GM18502 (cell line): ENCODE measurements around the gene ERC2.
A peak's percentile ranks its signal among the peaks of the same experiment; 100 is the strongest.
"Not testable (repeated sequence)": the region's sequence is repeated elsewhere in the genome, so short reads cannot be mapped to it uniquely, and the experiment has no call there.

Experiments
- ATAC-seq: cut with Tn5 transposase; IDR thresholded peaks from one replicate; pipeline ENCODE4 v1.9.1; 2021; ENCODE audit warnings: mild to moderate bottlenecking; ENCODE audit not compliant: unreplicated experiment, poor library complexity

ERC2 gene

DNA sequence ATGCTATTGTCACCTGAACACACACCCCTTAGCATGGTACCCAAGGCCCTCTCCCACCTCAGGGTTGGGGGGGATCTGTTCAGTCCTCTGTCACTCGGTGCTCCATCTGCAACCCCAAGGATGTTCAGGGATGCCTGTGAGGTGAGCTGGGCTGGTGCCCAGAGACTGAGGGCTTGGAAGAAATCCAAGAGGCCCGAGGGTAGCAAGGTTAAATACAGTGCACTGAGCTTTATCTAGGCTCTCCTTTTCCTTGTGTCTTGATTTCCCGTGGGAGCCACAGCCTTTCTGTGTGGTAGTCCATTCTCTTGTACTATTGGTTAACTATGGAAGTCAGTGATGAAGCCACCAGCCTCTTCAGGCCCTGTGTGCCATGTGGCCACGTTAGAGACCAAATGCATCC, 962.5 kb downstream of the ERC2 start:
- ATAC-seq: no peak

GRCh38 chr3:55505102-55505501, 963.2 kb downstream of the ERC2 start:
- ATAC-seq: not testable (repeated sequence)

GRCh38 chr3:55501905-55502304, 966.4 kb downstream of the ERC2 start:
- ATAC-seq: no peak

DNA sequence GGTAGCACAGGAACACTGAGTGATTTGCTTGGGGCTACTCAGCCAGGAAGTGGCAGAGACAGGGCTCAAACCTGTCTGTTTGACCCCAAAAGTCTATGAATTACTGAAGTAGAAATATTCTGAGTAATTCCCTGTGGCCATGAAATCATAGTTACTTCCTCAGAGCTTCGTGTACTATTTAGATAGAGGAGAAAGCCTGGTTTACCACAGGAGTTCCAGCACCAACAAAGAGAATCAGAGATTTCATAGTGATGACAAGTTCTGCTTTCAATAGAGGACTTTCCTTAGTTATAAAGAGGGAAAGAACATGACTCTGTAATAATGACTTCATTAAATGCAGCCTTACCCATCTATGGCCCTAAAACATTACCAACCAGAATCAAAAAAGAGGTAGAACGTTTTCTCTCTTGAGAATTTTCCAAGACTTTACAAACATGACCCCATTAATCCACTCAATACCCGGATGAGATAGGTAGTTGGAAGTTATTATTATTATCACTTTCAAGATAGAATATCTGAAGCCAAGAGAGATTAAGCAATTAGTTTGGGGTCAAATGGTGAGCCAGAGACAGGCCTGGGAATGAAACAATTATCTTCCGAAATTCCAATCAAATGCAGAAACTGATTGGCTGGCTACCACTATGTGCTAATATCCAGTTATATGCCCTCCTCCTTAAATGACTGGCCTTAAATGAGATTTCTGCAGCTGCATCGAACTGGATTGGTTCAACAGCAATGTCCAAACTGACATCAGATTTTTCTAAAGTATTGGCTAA, 967.5 kb downstream of the ERC2 start:
- no peak for ATAC-seq

DNA sequence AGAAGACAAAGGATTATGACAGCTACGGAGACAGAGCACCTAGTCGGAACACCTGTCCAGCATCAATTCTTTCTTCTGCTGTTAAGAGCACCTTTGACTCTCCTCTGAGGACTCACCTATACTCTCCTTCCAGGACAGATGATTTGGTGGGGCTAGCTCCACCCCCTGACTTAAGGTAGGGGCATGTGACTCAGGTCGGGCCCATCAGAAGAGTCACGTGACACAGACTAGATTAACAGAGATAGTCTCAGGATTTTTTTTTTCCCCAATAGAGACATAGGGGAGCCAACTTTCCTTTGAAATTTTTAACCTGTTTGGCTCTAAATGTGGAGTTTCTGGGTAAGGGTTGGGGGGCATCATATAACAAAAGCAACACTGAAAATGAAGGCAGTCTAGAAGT, 969.7 kb downstream of the ERC2 start:
- no peak for ATAC-seq

DNA sequence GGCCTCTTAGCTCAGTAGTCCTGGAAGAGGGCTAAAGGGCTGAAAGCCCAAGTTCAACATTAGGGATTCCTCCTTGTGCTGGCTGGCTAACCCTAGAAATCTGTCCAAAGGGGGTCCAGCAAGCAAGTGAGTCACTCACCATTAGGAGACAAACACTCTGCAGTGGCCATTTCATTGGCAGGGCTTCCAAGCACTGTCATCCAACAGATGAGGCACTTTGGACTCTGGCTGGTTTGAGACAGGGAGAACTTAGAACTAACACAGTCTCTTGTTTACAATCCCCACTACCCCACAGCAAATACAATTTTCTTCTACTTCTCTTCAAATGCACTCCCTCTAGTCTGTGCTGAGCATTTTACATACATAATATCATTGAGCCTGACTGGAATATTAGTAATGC, 971.0 kb downstream of the ERC2 start:
- ATAC-seq: no peak

DNA sequence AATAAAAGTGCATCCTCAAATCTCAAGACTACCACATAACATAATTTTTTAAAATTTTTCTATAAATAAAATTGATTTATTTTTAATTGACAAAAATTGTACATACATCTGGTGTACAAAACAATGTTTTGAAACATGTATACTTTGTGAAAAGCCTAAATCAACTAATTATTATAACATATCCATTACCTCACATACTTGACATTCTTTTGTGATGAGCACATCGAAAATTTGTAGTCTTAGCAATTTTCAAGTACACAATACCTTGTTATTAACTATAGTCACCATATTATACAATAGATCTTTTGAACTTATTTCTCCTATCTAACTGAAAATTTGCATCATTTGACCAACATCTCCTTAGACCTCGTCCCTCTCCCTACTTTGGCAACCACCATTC, 973.3 kb downstream of the ERC2 start:
- ATAC-seq: no peak

DNA sequence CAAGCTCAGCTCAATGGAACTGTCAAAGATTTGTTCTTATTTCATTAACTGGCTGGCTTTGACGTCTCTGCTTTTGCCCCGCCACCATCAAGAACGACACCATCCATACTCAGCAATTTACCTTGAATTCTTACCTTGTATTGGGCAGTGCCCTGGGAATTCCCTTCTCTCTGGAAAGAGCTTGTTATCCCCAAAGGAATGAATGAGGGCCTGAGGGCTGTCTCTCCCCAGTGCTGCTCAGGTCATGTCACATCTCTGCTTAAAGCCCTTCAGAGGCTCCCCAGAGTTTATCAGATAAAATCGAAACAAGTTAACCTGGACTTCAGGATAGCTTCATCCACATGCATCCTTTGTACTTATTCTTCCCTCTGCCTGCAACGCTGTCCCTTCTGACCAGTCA, 975.3 kb downstream of the ERC2 start:
- no peak for ATAC-seq

DNA sequence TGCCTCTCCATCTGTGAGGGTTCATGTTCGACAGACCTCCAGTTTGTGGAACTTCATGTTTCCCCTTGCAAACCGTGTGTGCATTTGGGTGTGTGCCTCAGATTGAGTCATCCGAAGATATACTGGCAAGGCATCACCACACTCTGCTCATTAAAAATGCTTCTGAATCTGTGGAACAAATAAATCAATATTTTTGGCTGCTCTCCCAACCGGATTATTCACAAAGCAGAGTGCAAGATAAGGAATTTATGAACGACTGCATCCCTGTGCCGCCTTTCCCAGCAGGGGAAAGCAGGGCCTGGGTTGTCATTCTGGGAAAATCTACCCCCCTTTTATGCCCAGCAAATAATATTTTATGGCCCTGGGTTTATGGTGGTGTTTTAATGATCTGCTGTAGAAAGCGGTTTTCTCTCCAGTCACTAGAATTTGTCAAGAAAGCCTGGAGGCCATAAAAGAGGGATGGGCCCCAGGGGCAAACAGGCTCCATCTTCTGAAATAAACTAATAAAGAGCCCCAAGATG, 976.9 kb downstream of the ERC2 start:
- ATAC-seq: no peak

DNA sequence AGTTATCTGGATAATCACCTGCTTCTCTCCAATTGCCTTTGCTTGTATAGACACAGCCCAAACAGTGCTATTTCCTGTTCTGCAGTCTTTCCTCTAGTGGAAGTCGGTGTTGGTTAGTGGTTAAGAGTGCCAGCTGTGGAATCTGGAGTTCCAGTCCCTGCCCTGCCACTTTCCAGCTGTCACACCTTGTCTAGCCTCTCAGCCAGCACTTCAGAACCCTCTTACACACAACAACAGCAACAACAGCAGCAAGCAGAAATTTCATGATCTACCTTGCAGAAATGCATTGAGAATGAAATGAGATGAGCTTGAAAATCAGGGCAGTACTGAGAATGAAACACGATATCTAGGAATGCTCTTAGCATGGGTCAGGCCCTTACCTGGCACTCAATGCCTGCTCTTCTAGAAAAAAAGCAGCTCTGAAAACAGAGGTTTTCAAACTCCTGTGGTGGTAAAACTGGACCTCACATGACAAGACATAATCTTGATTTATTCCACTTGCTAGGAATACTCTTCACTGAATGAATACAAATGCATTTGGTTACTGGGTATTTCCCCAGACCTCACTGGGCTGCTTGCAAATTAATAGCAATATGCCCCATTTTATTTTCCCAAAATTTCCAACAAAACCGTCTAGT, 977.9 kb downstream of the ERC2 start:
- ATAC-seq: no peak

- ATAC-seq: no peak
Observed at GRCh38 chr3:55489798-55490132, 978.5 kb downstream of the ERC2 start.

DNA sequence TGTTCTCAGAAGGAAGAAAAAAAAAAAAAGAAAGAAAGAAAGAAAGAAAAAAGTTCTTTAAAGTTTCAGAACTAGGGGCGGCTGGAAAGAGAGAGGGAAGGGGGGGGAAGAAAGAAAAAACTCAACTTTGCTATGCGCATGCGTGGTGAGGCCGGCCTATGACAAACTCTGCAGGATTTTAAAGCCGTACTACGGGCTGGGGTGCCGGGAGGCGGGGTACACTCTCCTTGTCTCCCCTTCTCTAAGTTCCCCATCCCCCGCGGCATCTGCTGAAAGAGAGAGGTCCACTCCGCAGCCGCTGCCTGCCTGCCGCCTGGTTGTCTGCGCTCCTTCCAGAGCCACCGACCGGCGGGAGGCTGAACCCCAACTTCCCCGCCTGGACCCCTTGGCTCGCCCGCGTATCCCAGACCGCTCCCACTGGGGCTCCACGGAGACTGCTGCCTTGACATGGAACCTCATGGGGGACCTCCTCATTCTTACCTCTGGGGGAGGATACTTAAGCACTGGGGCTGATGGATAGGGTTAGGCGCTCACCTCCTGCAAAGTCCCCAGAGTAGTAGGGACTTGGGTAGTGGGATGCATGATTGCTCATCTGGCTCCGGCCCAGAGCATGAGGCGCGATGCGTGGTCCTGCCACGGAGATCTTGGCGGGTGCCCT, 979.7 kb downstream of the ERC2 start:
- ATAC-seq: peak; percentile 39

GRCh38 chr3:55487381-55488241, 980.7 kb downstream of the ERC2 start:
- no peak for ATAC-seq

- no peak for ATAC-seq
Observed at GRCh38 chr3:55486857-55487380, 981.3 kb downstream of the ERC2 start, which contains the start of gene WNT5A. TSS of gene WNT5A (minus strand) at chr3:55487306. CDS start at chr3:55486985, 321 bp downstream.

- no peak for ATAC-seq
Observed at GRCh38 chr3:55486101-55486856, 982.0 kb downstream of the ERC2 start.

GRCh38 chr3:55484801-55485791, 983.2 kb downstream of the ERC2 start:
- peak; percentile 50 for ATAC-seq

GRCh38 chr3:55484191-55484689, 984.0 kb downstream of the ERC2 start:
- no peak for ATAC-seq
